ENCODE data around the gene DCUN1D3. TPM values are rescaled to one million over a fixed set of nuclear protein-coding genes. Genes with fewer than 3 reads are reported as not detected.

Gene DCUN1D3
- total and polyA plus RNA-seq, 2 experiments from 2014 or later = 15.0 to 40.3 TPM

DNA sequence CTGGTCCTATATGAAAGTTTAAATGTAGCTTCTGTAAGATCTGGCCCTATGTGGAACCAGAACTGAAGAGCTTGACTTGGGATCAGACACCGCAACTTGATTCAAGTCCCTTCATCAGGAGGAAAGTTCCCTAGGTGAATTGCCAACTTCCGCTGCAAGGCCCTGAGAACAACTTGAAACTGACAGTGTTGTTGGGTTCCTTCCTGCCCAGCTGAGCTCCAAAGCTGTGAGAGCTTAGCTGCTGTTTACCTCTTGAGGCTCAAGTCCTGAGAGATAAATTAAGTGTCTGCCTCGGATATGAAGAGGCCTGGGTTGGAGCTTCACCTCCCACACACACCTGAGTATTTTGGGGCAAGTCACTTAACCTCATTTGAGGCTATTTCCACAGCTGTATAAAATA, 49.2 kb downstream of the DCUN1D3 start:
- Histone ChIP-seq H3K79me2 (peaks cover 4% of the 10 kb centered on the region), H3K27me3 (no peaks in the 10 kb centered on the region), H2AFZ (no peak overlapping the region), H3K9me3 (ENCODE audit: low read depth) (no peaks in the 10 kb centered on the region), H3K4me3 (no peak overlapping the region), H3K36me3 (replicated peaks; ENCODE audit: insufficient read depth, low read depth) (no peaks in the 10 kb centered on the region), H3K4me1 (ENCODE audit: insufficient read depth) (peaks cover 48% of the 10 kb centered on the region), H3K27ac (peak overlapping the region; percentile 68), H3K4me2 (peak overlapping the region; percentile 25), H4K20me1 (ENCODE audit: insufficient read depth, poor library complexity, severe bottlenecking) (no peaks in the 10 kb centered on the region), H3K9me2 (replicated peaks; ENCODE audit: insufficient read depth) (no peaks in the 10 kb centered on the region)
- TF ChIP-seq EZH2 (IDR thresholded peaks at IDR 0.05; ENCODE audit: borderline replicate concordance) = no peak
- WGBS (ENCODE audit: low lambda C conversion rate, missing lambda C conversion rate) = 74% methylated on average over 3 of the region's 3 CpGs
- DNase-seq (ENCODE audit: low spot score) = no peak

DNA sequence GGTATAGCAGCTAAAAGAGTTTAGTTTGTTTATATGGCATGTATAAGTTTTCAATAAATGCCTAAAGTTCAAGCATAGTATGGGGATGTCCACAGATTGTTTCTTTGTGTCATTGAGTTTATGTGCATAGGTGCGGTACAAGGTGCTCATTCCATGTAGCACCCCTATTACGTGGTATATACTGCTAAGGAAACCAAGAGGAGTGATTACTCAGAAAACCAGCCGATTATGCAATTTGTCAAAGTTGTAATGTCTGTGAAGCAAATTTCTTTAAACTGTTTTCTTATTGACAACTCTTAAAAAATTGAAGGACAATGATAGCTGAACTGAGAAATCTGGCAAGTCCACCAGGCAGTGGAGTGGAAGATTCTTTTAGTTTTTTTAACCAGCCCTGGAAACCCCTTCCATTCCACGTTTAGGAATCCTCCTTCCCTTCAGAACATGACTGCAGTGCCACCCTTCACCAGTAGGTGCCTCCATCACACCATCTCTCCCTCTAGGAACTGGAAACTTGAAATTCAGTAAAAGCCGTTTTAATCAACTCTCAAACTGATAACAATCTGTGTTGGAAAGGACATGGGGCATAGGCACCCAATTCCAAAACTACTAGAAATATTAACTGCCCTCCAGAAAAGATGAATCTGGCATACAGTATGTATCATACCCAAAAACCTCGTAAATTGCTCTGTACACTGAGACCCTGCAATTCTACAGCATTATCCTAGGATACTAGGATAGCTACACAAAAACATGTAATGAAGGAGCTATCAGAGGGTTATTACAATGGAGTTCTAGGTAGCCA, 50.4 kb downstream of the DCUN1D3 start:
- Histone ChIP-seq H2AFZ (no peak overlapping the region), H3K79me2 (peaks cover 4% of the 10 kb centered on the region), H3K4me3 (no peak overlapping the region), H3K4me2 (no peak overlapping the region), H3K27ac (peak overlapping the region; percentile 68), H3K36me3 (replicated peaks; ENCODE audit: insufficient read depth, low read depth) (no peaks in the 10 kb centered on the region), H3K4me1 (ENCODE audit: insufficient read depth) (peaks cover 48% of the 10 kb centered on the region), H3K9me3 (ENCODE audit: low read depth) (no peaks in the 10 kb centered on the region), H3K27me3 (no peaks in the 10 kb centered on the region), H3K9me2 (replicated peaks; ENCODE audit: insufficient read depth) (no peaks in the 10 kb centered on the region), H4K20me1 (ENCODE audit: insufficient read depth, poor library complexity, severe bottlenecking) (no peaks in the 10 kb centered on the region)
- TF ChIP-seq, protein P1, sequence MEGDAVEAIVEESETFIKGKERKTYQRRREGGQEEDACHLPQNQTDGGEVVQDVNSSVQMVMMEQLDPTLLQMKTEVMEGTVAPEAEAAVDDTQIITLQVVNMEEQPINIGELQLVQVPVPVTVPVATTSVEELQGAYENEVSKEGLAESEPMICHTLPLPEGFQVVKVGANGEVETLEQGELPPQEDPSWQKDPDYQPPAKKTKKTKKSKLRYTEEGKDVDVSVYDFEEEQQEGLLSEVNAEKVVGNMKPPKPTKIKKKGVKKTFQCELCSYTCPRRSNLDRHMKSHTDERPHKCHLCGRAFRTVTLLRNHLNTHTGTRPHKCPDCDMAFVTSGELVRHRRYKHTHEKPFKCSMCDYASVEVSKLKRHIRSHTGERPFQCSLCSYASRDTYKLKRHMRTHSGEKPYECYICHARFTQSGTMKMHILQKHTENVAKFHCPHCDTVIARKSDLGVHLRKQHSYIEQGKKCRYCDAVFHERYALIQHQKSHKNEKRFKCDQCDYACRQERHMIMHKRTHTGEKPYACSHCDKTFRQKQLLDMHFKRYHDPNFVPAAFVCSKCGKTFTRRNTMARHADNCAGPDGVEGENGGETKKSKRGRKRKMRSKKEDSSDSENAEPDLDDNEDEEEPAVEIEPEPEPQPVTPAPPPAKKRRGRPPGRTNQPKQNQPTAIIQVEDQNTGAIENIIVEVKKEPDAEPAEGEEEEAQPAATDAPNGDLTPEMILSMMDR (IDR thresholded peaks at IDR 0.05; ENCODE audit: poor library complexity) = peak; percentile 99
- no peak for TF ChIP-seq EZH2phosphoT487 (IDR thresholded peaks at IDR 0.05; ENCODE audit: low read depth, severe bottlenecking, unreplicated experiment)
- peak; percentile 81 for DNase-seq (ENCODE audit: low spot score)
- WGBS (ENCODE audit: low lambda C conversion rate, missing lambda C conversion rate) = 63% methylated on average over 6 of the region's 6 CpGs

DNA sequence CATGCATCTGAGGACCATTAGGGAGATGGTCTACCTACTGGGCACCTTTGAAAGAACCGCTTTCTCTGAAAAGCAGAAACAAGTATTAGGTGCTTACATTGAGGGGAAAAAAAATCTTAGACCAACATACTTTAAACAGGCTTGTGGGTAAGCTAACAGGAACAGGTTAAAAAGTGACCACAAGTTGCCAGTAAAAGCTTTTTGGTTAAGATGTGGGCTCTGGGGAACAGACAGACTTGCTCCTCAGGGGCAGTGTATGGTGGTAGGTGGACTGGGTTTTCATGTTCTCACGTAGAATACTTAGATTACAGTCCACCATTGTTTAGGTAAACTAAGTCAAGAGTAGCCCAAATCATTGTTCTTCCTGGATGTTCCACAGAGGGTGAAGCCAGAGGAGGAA, 52.6 kb downstream of the DCUN1D3 start:
- Histone ChIP-seq H2AFZ (no peak overlapping the region), H3K4me2 (no peak overlapping the region), H3K9me2 (replicated peaks; ENCODE audit: insufficient read depth) (no peaks in the 10 kb centered on the region), H3K79me2 (no peaks in the 10 kb centered on the region), H3K36me3 (replicated peaks; ENCODE audit: insufficient read depth, low read depth) (no peaks in the 10 kb centered on the region), H3K27ac (no peak overlapping the region), H3K9me3 (ENCODE audit: low read depth) (no peaks in the 10 kb centered on the region), H4K20me1 (ENCODE audit: insufficient read depth, poor library complexity, severe bottlenecking) (no peaks in the 10 kb centered on the region), H3K4me3 (no peak overlapping the region), H3K27me3 (no peaks in the 10 kb centered on the region), H3K4me1 (ENCODE audit: insufficient read depth) (peaks cover 33% of the 10 kb centered on the region)
- 73% methylated on average over 2 of the region's 2 CpGs for WGBS (ENCODE audit: low lambda C conversion rate, missing lambda C conversion rate)
- DNase-seq (ENCODE audit: low spot score) = no peak
- TF ChIP-seq, protein P1 (IDR thresholded peaks at IDR 0.05; ENCODE audit: poor library complexity) = no peak
- TF ChIP-seq EZH2 (IDR thresholded peaks at IDR 0.05; ENCODE audit: borderline replicate concordance) (no peak), EZH2phosphoT487 (IDR thresholded peaks at IDR 0.05; ENCODE audit: low read depth, severe bottlenecking, unreplicated experiment) (no peak)

DNA sequence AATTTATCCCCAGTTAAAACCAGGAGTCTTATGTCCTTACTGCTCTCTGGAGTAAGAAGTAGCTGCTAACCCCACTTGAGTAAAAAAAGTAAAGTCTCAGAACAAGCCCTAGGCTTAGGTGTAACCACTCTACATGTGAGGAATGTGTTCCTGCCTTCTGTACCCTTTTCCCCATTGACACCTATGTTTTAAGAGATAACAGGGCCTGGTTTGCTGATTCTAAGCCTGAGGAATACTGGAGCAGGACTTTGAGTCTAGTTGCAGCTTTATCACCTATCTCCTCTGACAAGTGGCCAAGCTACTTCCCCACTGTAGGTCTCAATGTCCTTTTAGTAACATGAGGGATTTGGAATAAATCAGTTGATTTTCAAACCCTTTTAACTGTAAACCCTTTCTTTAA, 53.6 kb downstream of the DCUN1D3 start:
- H3K4me2 ChIP-seq = no peak overlapping the region
- H3K27me3 ChIP-seq = no peaks in the 10 kb centered on the region
- no peaks in the 10 kb centered on the region for H3K9me2 ChIP-seq (replicated peaks; ENCODE audit: insufficient read depth)
- no peaks in the 10 kb centered on the region for H3K79me2 ChIP-seq
- no peaks in the 10 kb centered on the region for H3K36me3 ChIP-seq (replicated peaks; ENCODE audit: insufficient read depth, low read depth)
- no peak overlapping the region for H3K27ac ChIP-seq
- no peaks in the 10 kb centered on the region for H3K9me3 ChIP-seq (ENCODE audit: low read depth)
- no peak overlapping the region for H3K4me3 ChIP-seq
- DNase-seq (ENCODE audit: low spot score) = no peak
- no peak overlapping the region for H2AFZ ChIP-seq
- no peaks in the 10 kb centered on the region for H4K20me1 ChIP-seq (ENCODE audit: insufficient read depth, poor library complexity, severe bottlenecking)
- peaks cover 23% of the 10 kb centered on the region for H3K4me1 ChIP-seq (ENCODE audit: insufficient read depth)
- TF ChIP-seq, protein P1 (IDR thresholded peaks at IDR 0.05; ENCODE audit: poor library complexity) = no peak
- no peak for TF ChIP-seq EZH2phosphoT487 (IDR thresholded peaks at IDR 0.05; ENCODE audit: low read depth, severe bottlenecking, unreplicated experiment)
- TF ChIP-seq EZH2 (IDR thresholded peaks at IDR 0.05; ENCODE audit: borderline replicate concordance) = no peak

Data from hepatocyte (in vitro differentiated cells).